A549 (cell line): Measurements from ENCODE around the gene IGLON5. TPM values are rescaled to one million over a fixed set of nuclear protein-coding genes. Genes with fewer than 3 reads are reported as not detected.

Experiments
- ATAC-seq, 2 experiments: fragments of 200-7000 bp in 1 of 2; fragments of >200 bp in 1 of 2; cut with Nextera tagmentation in 1 of 2; cut with Tn5 transposase in 1 of 2; 3 replicates each; pipeline versions ENCODE4 v1.8.0 to v1.9.1; 2018 to 2020; ENCODE audit warnings: mild to moderate bottlenecking in 1 of 2, moderate library complexity in 1 of 2
- CTCF ChIA-PET: fragments of 300-600 bp; sonication (Branson Sonifier 250); formaldehyde crosslinking; extraction: SDS; loops from one replicate; lab custom pipeline; 2021; ENCODE audit warnings: antibody characterized with exemption, inconsistent platforms; lab: Yijun Ruan, JAX
- POLR2A ChIA-PET: fragments of 350-600 bp; formaldehyde crosslinking; extraction: SDS; loops from one replicate; lab custom pipeline; 2021; ENCODE audit warnings: antibody characterized with exemption, inconsistent platforms; lab: Yijun Ruan, JAX
- DNase-seq, 2 experiments: peaks; one replicate each; pipeline versions ENCODE4 v3.0.0 to v3.0.0-alpha.2; 2011 to 2016; ENCODE audit warnings: low read depth in 1 of 2, low spot score in 1 of 2
- FAIRE-seq: peaks from 2 replicates; lab custom pipeline; 2011; peaks lifted over from hg19 to GRCh38; lab: Jason Lieb, UNC
- H3K27ac ChIP-seq, 2 experiments: fragments of >200 bp; sonication (Bioruptor Twin); formaldehyde crosslinking; 3 replicates each; pipeline ENCODE4 v1.5.1; 2016 to 2017
- H3K4me1 ChIP-seq: fragments of >200 bp; sonication (Bioruptor Twin); formaldehyde crosslinking; 3 replicates; pipeline ENCODE4 v1.6.1; 2016
- H3K4me2 ChIP-seq: fragments of >200 bp; sonication (Bioruptor Twin); formaldehyde crosslinking; 3 replicates; pipeline ENCODE4 v1.6.1; 2016
- H3K4me3 ChIP-seq: fragments of >200 bp; sonication (Bioruptor Twin); formaldehyde crosslinking; 3 replicates; pipeline ENCODE4 v1.5.1; 2016
- H3K9me3 ChIP-seq: fragments of >200 bp; sonication (Bioruptor Twin); formaldehyde crosslinking; 3 replicates; pipeline ENCODE4 v1.6.1; 2016
- CBX2 ChIP-seq: fragments of 200-600 bp; sonication (generic); IDR thresholded peaks from 2 replicates; pipeline ENCODE4 v1.6.1; 2016; ENCODE audit warnings: low read depth, mild to moderate bottlenecking, borderline replicate concordance
- CBX8 ChIP-seq: fragments of 200-600 bp; sonication (generic); IDR thresholded peaks from 2 replicates; pipeline ENCODE4 v1.6.1; 2016
- CHD4 ChIP-seq: fragments of 200-600 bp; sonication (generic); IDR thresholded peaks from 2 replicates; pipeline ENCODE4 v1.6.1; 2016; ENCODE audit warnings: antibody characterized with exemption, mild to moderate bottlenecking, borderline replicate concordance
- EHF ChIP-seq: fragments of 250-450 bp; sonication (Bioruptor Pico); IDR thresholded peaks from 2 replicates; pipeline ENCODE4 v1.5.0; 2020; ENCODE audit warnings: mild to moderate bottlenecking
- EHMT2 ChIP-seq: fragments of 200-600 bp; sonication (generic); IDR thresholded peaks from 2 replicates; pipeline ENCODE4 v1.6.1; 2016; ENCODE audit warnings: antibody characterized with exemption, low read depth, mild to moderate bottlenecking, moderate library complexity
- GATA3 ChIP-seq: IDR thresholded peaks from 2 replicates; pipeline ENCODE4 v1.6.1; 2012; ENCODE audit warnings: borderline replicate concordance
- HDAC2 ChIP-seq: fragments of 200-600 bp; sonication (generic); IDR thresholded peaks from 2 replicates; pipeline ENCODE4 v1.6.1; 2016
- HEYL ChIP-seq: fragments of 250-450 bp; sonication (Bioruptor Pico); IDR thresholded peaks from 2 replicates; pipeline ENCODE4 v1.8.0; 2021; ENCODE audit warnings: mild to moderate bottlenecking, moderate library complexity
- HOXB13 ChIP-seq: fragments of 250-450 bp; sonication (Bioruptor Pico); IDR thresholded peaks from 2 replicates; pipeline ENCODE4 v1.5.0; 2020; ENCODE audit warnings: low read depth, mild to moderate bottlenecking, moderate library complexity
- HOXB5 ChIP-seq: fragments of 250-450 bp; sonication (Bioruptor Pico); IDR thresholded peaks from 2 replicates; pipeline ENCODE4 v1.5.0; 2020; ENCODE audit warnings: mild to moderate bottlenecking, moderate library complexity
- JUNB ChIP-seq: fragments of >200 bp; sonication (Bioruptor Twin); formaldehyde crosslinking; IDR thresholded peaks from 2 replicates; pipeline ENCODE4 v1.6.1; 2016
- KDM1A ChIP-seq: fragments of 200-600 bp; sonication (generic); IDR thresholded peaks from 2 replicates; pipeline ENCODE4 v1.6.1; 2016; ENCODE audit warnings: low read depth, mild to moderate bottlenecking
- MAFK ChIP-seq: fragments of 450-650 bp; IDR thresholded peaks from 2 replicates; pipeline ENCODE4 v1.6.1; 2014; ENCODE audit not compliant: partially characterized antibody
- MAZ ChIP-seq: fragments of 150-350 bp; IDR thresholded peaks from 2 replicates; pipeline ENCODE4 v1.6.1; 2014; ENCODE audit warnings: antibody characterized with exemption, low read depth, low read length, borderline replicate concordance
- NFE2L2 ChIP-seq: fragments of 150-350 bp; conservative IDR thresholded peaks from 2 replicates; pipeline ENCODE4 v1.6.1; 2014; ENCODE audit warnings: low read length
- NPAS2 ChIP-seq: fragments of 250-450 bp; sonication (Bioruptor Pico); IDR thresholded peaks from 2 replicates; pipeline ENCODE4 v1.8.0; 2022; ENCODE audit warnings: mild to moderate bottlenecking, moderate library complexity, borderline replicate concordance
- PHF8 ChIP-seq: fragments of 200-600 bp; sonication (generic); IDR thresholded peaks from 2 replicates; pipeline ENCODE4 v1.6.1; 2016; ENCODE audit warnings: low read depth, mild to moderate bottlenecking, antibody characterized with exemption, moderate library complexity, borderline replicate concordance
- POLR2A ChIP-seq: IDR thresholded peaks from 2 replicates; pipeline ENCODE4 v1.6.1; 2012; ENCODE audit warnings: mild to moderate bottlenecking, low read length
- RNF2 ChIP-seq: fragments of 200-600 bp; sonication (generic); IDR thresholded peaks from 2 replicates; pipeline ENCODE4 v1.6.1; 2016; ENCODE audit warnings: low read depth, mild to moderate bottlenecking, antibody characterized with exemption, moderate library complexity, borderline replicate concordance
- SREBF2 ChIP-seq: fragments of 450-650 bp; IDR thresholded peaks from 2 replicates; pipeline ENCODE4 v1.6.1; 2014; ENCODE audit warnings: mild to moderate bottlenecking, moderate library complexity
- TP53 ChIP-seq: fragments of 250-450 bp; sonication (Bioruptor Pico); IDR thresholded peaks from 2 replicates; pipeline ENCODE4 v1.5.0; 2021; ENCODE audit warnings: mild to moderate bottlenecking, moderate library complexity
- ZC3H11A ChIP-seq: fragments of 450-650 bp; IDR thresholded peaks from 2 replicates; pipeline ENCODE4 v1.6.1; 2014; ENCODE audit warnings: antibody characterized with exemption, mild to moderate bottlenecking
- ZFP36 ChIP-seq: fragments of 450-650 bp; IDR thresholded peaks from 2 replicates; pipeline ENCODE4 v1.6.1; 2014; ENCODE audit warnings: borderline replicate concordance; ENCODE audit not compliant: partially characterized antibody
- WGBS: methylation state at CpG from one replicate; pipeline ENCODE4 v1.1.6; 2017; ENCODE audit errors: missing lambda C conversion rate; 5-methylcytosine and 5-hydroxymethylcytosine counted together
- polyA plus RNA-seq, 4 experiments: library from polyadenylated mRNA; depleted of rRNA in 3 of 4; stranded (reverse); fragments of >200 nt; fragmentation: RNase III in 1 of 4; extraction: RNeasy Plus Mini Kit Qiagen cat#74134 plus additional on column Dnase treatment in 1 of 4; gene quantifications; 2 replicates in 3 of 4; 3 replicates in 1 of 4; pipeline ENCODE4 v1.2.3, GENCODE V29; 2011 to 2017
- TF ChIP-seq, protein P1 (sequence below): fragments of 150-350 bp; IDR thresholded peaks from 2 replicates; pipeline ENCODE4 v1.6.1; 2014; ENCODE audit warnings: low read depth, mild to moderate bottlenecking, low read length
- TF ChIP-seq, protein P2 (sequence below): fragments of >200 bp; sonication (Bioruptor Twin); formaldehyde crosslinking; IDR thresholded peaks from 2 replicates; pipeline ENCODE4 v1.6.1; 2016
- TF ChIP-seq, protein P3 (sequence below): fragments of >200 bp; sonication (Bioruptor Twin); formaldehyde crosslinking; IDR thresholded peaks from 3 replicates; pipeline ENCODE4 v1.5.1; 2016

Gene IGLON5
- polyA plus RNA-seq, 2 of the 4 experiments (the other 2 are of a cell fraction) = 0.04 to 0.06 TPM

DNA sequence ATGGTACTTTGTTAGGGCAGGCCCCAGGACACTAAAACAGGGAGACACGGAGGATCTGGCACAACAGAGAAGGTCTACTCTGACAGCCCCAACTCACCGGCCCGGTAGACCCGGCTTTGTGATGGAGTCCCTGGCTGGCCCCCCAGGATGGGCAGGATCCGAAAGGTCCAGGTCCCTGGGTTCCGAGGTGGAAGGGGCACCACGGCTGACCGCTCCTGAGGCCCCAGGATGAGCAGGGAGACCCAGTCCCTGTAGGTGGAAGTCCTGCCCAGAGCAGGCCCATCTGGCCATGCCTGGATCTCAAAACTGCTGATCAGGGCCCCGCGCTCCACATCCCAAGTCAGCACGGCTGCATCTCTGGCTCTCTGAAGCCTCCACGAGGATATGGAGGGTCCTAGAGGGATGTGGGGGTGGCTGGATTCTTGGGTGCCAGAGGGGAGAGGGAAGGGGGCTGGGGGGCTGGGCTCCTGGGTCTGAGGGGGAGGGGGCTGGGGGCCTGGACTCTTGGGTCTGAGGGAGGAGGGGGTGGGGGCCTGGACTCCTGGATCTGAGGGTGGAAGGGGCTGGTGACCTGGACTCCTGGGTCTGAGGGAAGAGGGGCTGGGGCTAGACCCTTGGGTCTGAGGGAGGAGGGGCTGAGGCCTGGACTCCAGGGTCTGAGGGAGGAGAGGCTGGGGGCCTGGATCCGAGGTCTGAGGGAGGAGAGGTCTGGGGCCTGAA lies 25.9 kb downstream of the IGLON5 start:
- H3K4me3 ChIP-seq = no peak overlapping the region
- no peak for ATAC-seq
- CTCF ChIA-PET = interaction anchor here (0.9 to 1.3 kb wide), 12 partner anchors 11 to 321 kb away, joined by 3 to 12 read pairs (median 4); no protein-coding TSS in a partner anchor
- H3K9me3 ChIP-seq = no peaks in the 10 kb centered on the region
- H3K4me1 ChIP-seq = peaks cover 22% of the 10 kb centered on the region; the same call in 2 of the 3 replicates
- no peak for TF ChIP-seq ZC3H11A
- TF ChIP-seq, protein P1, sequence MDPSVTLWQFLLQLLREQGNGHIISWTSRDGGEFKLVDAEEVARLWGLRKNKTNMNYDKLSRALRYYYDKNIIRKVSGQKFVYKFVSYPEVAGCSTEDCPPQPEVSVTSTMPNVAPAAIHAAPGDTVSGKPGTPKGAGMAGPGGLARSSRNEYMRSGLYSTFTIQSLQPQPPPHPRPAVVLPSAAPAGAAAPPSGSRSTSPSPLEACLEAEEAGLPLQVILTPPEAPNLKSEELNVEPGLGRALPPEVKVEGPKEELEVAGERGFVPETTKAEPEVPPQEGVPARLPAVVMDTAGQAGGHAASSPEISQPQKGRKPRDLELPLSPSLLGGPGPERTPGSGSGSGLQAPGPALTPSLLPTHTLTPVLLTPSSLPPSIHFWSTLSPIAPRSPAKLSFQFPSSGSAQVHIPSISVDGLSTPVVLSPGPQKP = no peak
- TF ChIP-seq HOXB13 (CRISPR knock-in tag) = no peak
- no peak for TF ChIP-seq HOXB5 (CRISPR knock-in tag)
- TF ChIP-seq CHD4 = no peak
- no peak for TF ChIP-seq MAZ
- TF ChIP-seq CBX2 = no peak
- no peak for TF ChIP-seq GATA3
- TF ChIP-seq MAFK = no peak
- no peak for TF ChIP-seq EHMT2
- no peak for TF ChIP-seq TP53 (CRISPR knock-in tag)
- TF ChIP-seq PHF8 = no peak
- no peak for TF ChIP-seq JUNB
- no peak overlapping the region for H3K4me2 ChIP-seq
- 93% methylated on average over 10 of the region's 13 CpGs for WGBS
- no peak for FAIRE-seq
- DNase-seq = no peak
- POLR2A ChIA-PET = no interaction called here
- no peak overlapping the region for H3K27ac ChIP-seq

DNA sequence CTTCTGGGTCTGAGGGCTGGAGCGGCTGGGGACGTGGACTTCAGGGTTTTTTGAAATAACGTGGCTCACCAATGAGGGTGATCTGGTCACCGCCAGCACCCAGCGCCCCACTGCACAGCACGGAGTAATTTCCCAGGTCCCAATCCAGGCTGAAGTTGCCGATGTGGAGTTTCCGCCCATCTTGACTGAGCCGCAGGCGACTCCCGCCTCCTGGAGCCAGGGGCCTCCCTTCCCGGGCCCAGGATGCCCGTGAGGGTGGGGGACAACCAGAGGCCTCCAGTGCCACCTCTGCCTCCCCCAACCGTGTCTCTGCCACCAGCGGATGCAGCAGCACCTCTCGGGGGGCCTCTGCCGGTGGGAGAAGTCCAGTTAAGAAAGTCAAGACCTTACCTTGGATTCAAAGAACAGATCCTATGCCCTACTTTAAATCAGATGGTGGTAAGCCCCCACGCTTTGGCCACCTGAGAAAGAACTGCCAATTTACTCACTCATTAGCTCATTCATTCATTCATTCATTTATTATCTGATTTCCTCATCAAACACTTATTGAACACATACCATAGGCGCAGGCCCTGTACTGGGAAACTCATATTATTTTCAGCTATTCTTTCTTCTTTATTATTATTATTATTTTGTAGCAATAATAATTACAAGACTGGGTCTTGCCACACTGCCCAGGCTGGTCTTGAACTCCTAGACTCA lies 26.6 kb downstream of the IGLON5 start:
- no peak for DNase-seq
- TF ChIP-seq HDAC2 = no peak
- no peak for TF ChIP-seq KDM1A
- TF ChIP-seq, protein P2, sequence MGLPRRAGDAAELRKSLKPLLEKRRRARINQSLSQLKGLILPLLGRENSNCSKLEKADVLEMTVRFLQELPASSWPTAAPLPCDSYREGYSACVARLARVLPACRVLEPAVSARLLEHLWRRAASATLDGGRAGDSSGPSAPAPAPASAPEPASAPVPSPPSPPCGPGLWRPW = no peak
- TF ChIP-seq CBX8 = no peak
- no peak for TF ChIP-seq PHF8
- no peak for TF ChIP-seq SREBF2
- TF ChIP-seq NPAS2 (CRISPR knock-in tag) = no peak
- TF ChIP-seq EHF = no peak
- TF ChIP-seq, protein P3, sequence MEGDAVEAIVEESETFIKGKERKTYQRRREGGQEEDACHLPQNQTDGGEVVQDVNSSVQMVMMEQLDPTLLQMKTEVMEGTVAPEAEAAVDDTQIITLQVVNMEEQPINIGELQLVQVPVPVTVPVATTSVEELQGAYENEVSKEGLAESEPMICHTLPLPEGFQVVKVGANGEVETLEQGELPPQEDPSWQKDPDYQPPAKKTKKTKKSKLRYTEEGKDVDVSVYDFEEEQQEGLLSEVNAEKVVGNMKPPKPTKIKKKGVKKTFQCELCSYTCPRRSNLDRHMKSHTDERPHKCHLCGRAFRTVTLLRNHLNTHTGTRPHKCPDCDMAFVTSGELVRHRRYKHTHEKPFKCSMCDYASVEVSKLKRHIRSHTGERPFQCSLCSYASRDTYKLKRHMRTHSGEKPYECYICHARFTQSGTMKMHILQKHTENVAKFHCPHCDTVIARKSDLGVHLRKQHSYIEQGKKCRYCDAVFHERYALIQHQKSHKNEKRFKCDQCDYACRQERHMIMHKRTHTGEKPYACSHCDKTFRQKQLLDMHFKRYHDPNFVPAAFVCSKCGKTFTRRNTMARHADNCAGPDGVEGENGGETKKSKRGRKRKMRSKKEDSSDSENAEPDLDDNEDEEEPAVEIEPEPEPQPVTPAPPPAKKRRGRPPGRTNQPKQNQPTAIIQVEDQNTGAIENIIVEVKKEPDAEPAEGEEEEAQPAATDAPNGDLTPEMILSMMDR = no peak
- no peak for TF ChIP-seq CHD4
- no peak for TF ChIP-seq RNF2
- TF ChIP-seq HEYL (CRISPR knock-in tag) = no peak
- no peak for TF ChIP-seq ZFP36
- no peak for TF ChIP-seq NFE2L2
- no peak for TF ChIP-seq POLR2A
- TF ChIP-seq, all 56 proteins: peak for 0
- no peak for ATAC-seq
- Histone ChIP-seq H3K4me1 (peaks cover 29% of the 10 kb centered on the region), H3K4me2 (peak overlapping the region; percentile 92), H3K9me3 (no peaks in the 10 kb centered on the region), H3K27ac (peak overlapping the region; percentile 84 to 90; a peak in 5 of 6 replicates), H3K4me3 (peak overlapping the region; percentile 64; the same call in 1 of the 3 replicates)
- CTCF ChIA-PET = interaction anchor here (0.6 to 3.6 kb wide), 24 partner anchors 8 to 440 kb away, joined by 3 to 28 read pairs (median 4); partner anchors contain the start of genes CLDND2, NKG7 and SIGLEC10
- POLR2A ChIA-PET = interaction anchor here (2.7 kb wide), 1 partner anchor 30 kb away, joined by 59 read pairs; no protein-coding TSS in a partner anchor
- 87% methylated on average over 19 of the region's 19 CpGs for WGBS
- FAIRE-seq = no peak
